GM12872 (cell line): Measurements from ENCODE around the gene DUSP8.

Experiments used
- TF ChIP-seq, protein P1 (sequence below): IDR thresholded peaks from 3 replicates; pipeline ENCODE4 v1.5.1; 2011; ENCODE audit warnings: low read depth, mild to moderate bottlenecking, low read length, moderate library complexity; ENCODE audit not compliant: insufficient read depth

The DUSP8 gene

DNA sequence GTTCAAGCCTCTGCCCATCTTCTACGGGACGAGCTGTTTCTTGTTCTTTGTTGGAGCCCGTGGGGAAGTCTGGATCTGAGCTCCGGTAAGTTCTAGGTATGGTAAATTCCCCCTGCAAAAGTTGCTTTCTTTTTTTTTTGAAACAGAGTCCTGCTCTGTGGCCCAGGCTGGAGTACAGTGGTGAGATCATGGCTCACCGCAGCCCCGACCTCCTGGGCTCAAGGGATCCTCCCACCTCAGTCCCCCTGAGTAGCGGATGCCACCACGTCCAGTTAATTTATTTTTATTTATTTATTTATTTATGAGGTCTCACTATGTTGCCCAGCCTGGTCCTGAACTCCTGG lies 50.0 kb downstream of the DUSP8 start:
- TF ChIP-seq, protein P1, sequence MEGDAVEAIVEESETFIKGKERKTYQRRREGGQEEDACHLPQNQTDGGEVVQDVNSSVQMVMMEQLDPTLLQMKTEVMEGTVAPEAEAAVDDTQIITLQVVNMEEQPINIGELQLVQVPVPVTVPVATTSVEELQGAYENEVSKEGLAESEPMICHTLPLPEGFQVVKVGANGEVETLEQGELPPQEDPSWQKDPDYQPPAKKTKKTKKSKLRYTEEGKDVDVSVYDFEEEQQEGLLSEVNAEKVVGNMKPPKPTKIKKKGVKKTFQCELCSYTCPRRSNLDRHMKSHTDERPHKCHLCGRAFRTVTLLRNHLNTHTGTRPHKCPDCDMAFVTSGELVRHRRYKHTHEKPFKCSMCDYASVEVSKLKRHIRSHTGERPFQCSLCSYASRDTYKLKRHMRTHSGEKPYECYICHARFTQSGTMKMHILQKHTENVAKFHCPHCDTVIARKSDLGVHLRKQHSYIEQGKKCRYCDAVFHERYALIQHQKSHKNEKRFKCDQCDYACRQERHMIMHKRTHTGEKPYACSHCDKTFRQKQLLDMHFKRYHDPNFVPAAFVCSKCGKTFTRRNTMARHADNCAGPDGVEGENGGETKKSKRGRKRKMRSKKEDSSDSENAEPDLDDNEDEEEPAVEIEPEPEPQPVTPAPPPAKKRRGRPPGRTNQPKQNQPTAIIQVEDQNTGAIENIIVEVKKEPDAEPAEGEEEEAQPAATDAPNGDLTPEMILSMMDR = no peak

DNA sequence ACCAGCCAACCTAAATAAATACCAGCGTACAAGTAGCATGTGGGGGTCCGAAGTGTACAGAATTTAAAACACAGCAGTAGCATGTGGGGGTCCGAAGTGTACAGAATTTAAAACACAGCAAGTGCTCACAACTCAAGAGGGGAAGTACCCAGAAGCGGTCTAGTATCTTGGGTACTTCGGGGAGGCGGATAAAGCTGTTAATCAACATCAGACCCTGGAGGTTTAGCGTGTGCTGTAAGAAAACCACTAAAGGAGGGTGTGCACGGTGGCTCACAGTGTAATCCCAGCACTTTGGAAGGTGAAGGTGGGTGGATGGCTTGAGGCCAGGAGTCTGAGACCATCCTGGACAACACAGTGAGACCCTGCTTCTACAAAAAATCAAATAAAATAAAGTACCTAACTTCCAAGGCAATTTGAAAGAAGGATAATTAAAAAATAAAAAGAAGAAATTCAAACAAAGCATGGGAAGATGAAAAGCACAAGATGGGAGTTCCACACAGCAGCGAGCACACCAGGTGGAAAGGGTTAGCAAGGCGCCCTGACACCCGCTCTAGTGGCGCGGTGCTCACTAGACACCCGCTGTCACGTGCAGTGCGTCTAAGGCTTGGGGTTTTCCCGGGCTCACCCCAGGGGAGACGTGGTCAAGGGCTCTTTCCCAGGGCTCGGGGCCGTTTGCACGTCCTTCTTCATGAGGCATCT lies 50.5 kb downstream of the DUSP8 start:
- TF ChIP-seq, protein P1 = peak; percentile 21; the same call in 1 of the 3 replicates

DNA sequence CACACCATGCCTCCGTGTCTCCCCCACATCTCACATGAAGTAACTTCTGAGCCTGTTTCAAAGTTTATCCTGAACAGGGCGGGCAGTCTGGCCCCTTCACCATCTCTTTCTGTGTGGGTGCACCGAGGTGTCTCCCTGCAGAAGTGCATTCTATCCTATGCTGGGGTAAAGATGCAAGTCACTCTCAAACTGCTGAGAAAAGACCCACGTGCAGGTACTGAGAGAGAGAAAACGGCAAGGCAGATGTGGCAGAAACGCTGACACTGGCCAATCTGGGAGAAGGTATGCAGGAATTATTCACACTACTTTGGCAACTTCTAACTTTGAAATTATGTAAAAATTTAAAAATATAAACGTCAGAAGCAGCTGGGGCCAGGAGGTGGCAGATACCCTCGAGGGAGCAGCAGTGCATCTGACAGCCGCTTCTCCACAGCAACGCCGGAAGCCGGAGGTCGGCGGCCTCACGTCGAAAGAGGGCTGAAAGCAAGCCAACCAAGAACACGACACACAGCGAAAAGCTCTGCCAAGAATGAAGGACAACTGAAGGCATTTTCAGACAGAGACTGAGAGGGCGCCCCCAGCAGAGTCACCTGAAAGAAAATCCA lies 51.3 kb downstream of the DUSP8 start:
- TF ChIP-seq, protein P1 = no peak

DNA sequence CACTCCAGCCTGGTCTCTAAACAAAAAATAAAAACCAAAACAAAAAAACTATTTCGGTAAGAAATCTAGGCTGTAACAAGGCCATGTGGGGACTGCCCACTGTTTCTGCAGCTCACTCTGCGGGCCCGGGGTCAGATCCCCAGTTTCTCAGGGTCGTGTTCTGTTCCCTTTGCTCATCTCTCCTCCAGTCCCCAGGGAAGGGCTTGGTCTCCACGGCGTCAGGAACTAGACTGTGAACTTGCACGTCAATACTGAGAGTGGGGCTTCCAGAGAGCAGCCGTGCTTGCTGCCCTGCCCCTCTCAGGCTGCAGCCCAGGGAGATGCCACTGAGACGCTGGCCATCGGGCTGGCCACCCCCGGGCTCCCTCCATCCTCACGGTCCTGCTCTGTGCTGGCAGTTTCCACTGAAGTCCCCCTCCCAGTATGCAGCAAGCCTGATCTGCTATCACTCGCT lies 51.8 kb downstream of the DUSP8 start:
- TF ChIP-seq, protein P1 = no peak

DNA sequence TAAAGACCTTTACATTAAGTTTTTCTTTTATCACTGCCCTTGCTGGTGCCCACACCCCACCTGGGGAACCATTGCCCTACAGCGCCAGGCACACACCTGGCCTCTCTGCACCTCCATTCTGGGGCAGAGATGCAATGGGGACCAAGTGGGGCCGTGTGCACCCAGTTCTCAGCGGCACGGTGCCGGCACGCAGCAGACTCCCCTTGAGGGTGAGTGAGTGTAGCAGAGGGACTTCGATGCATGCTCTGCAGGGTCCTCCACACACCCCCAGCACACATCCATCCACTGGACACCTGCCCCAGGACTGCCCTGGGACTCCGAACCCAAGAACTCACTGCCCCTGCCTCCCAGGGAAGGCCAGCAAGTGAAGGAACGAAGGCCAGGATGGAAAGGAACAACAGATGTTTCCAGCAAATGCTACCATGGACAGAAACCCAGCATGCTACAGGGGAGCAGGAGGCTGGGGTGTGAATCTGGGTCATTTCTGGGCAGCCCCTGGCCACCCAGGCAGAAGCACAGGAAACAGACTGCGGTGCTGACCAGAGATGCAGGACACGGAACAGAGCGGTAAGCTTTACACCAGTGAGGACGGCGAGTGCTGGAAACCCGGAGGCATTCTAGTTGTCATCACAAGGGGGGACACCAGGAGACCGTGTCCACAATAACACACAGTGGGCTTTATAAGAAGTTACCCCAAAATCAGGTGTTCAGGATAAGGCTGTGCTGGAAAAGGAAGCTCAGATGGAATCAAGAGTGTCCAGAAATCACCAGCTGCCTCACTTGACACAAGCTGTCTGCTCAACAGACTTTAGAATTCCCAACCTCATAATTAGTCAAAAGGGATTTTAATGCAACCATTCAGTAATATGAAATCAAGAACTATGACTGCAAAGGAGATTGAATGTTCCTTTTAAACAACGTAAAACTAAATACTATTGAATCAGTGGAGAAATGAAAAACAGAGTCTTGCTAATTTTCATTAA lies 52.8 kb downstream of the DUSP8 start:
- TF ChIP-seq, protein P1 = no peak

DNA sequence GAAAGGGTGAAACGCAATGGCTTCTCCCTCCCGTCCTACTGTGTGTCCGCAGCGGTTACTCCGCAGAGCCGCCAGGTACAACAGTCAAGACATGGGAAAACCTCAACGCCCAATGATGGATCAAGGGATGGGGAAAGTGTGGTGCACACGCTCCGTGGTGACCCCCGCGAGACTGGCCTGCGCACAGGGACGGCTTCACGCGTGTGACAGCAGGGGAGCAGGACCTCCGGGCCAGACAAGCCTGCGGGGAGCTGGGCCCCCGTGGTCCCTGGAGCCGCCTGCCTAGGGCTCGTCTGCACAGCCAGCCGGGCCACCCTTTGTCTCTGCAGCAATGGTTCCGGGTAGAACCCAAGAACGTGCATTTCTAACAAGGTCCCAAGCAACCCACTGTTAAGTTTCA lies 53.8 kb downstream of the DUSP8 start:
- TF ChIP-seq, protein P1 = no peak

DNA sequence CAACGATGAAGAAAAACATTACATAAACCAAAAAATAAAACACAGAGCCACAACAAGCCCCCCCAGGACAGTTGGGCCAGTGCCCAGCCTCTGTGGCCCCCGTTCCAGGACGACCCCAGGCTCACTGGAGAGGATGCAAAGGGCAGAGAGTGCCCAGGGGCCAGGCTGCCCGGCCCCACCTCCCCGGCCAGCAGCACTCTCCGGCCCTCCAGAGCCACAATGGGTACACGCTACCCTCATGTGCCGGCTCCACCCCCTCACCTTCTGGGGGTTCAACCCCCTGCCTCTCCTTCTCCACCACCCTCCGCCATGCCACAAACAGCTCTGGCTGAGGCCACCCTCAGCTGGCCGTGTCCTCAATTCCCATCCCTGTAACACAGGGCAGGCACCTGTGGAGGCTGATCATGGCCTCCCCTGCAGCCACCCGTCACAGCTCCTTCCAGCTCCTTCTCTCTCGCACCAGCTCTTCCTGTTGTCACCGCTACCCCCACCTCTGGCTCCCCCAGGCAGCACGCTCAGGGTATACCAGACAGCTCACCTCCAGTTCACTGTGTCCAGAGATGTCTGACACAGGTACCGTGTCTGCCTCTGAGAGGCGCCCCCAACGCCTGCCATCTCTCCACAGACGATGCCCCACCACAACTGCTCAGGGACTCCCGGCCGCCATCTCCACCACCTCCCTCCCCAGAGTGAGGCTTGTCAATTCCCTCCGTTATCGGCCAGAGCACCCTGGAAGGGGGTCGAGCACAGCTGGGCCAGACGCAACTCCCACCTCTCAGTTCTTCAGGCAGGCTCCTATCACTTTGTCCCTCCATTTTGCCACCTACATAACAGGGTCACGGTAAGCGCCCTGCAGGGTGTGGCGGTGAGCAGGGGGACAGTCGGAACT lies 54.7 kb downstream of the DUSP8 start:
- TF ChIP-seq, protein P1 = no peak
